Stimulated activated CD4-positive, alpha-beta T cell treated with anti-CD3 and anti-CD28 coated beads, Interleukin-15, amount 100 ng/mL, for 24 hours (primary cell): ENCODE measurements around the gene RNF150.

Experiments used
- DNase-seq: peaks from one replicate; pipeline ENCODE4 v3.0.0-alpha.2; 2020

Gene RNF150

DNA sequence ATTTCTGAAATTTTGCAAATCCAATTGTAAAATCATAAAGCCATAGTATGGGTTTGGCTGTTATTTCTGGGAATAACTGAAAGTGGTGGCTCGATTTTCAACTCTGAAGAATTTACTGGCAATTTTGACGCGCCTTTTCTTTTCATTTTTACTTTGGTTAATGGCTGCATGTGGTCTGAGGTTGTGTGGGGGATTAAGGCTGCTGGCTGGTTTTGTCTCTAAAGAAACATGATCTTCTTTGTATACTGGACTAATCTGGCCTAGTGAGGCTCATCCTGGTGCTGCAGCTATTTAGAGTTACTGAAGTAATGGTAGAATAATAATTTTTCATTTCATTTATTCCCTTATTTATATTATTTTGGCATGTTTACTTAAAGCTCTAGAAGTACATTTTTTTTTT lies 164.0 kb downstream of the RNF150 start:
- no peak for DNase-seq

DNA sequence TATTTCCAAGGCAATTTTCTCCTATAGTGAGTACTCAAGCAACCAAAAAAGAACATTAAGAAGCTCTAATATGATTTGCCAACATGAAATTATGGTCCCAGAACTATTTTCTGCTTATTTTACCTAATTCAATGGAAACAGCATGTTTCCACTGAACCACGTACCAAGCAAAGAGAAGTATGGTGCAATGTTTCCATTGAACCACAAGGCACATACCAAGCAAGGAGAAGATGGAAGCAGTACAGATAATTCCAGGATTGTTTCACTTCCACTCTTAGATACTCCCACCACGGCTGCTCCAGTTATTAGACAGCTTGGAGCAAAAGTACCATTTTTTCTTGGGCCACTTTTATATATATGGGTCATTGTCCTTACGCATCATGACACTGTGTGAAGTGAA lies 164.9 kb downstream of the RNF150 start:
- DNase-seq = no peak

DNA sequence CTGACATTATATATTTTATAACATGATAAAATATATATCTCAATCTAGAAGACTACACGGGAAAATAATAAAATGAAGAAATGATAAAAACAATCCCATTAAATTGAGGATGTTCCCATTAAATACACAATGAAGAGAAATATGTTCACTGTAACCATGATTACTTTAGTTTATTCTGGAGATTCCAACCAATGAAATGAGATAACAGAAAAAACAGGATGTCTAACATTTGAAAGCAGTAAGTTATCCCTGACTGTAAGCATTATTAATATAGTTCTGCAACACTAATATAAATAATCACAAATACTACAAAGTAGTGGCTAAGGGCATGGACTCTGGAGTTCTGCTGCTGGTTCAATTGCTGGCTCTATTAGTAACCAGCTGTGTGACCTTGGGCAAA lies 169.4 kb downstream of the RNF150 start:
- no peak for DNase-seq

DNA sequence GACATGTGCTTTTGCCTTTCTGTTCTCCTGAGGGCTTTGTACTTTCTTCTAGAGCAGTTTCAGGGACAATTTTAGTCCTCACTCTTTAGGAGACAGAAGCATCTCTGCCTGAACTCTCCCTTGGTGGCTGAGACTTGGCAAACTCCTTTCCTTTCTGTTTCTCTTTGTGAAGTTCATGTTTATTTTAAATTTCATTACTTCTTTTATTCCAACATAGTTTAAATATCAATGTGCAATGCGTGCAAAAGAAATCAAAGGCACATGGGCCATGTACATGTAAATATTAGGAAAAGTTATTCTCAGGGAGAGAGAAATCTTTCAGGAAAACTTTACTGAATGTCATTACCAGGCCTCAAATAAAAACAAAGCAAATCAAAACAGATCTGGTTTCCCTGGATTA lies 177.6 kb downstream of the RNF150 start:
- DNase-seq = no peak

DNA sequence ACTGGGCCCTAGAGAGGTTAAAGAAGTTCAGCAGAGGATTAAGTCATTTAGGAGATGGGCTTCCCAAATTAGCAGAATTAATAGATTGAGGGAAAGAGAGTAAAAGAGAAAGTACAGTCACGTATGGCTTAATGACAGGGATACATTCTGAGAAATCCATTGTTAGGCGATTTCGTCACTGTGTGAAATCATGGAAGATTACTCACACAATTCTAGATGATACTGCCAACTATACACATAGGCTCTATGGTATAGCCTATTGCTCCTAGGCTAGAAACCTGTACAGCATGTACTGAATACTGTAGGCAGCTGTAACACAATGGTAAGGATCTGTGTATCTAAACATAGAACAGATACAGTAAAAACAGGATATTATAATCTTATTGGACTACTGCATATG lies 180.6 kb downstream of the RNF150 start:
- DNase-seq = no peak

DNA sequence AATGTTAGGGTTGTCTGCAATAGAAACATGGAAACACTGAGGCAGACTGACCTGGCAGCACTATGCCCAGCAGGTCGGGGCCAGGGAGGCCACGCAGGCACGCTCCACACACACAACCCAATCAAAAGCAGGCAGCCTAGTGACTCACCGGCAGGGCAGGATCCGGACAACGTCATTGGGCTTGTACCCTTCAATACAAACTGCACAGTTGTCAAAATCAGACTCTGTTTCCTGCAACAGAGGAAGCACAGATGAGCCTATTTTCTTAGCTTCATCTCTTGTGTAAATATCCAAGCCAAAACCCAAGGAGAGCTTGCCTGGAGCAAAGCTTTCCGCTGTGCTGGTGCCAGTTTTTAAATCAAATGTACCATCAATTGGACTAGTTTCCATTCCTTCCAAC lies 185.8 kb downstream of the RNF150 start:
- DNase-seq = no peak

DNA sequence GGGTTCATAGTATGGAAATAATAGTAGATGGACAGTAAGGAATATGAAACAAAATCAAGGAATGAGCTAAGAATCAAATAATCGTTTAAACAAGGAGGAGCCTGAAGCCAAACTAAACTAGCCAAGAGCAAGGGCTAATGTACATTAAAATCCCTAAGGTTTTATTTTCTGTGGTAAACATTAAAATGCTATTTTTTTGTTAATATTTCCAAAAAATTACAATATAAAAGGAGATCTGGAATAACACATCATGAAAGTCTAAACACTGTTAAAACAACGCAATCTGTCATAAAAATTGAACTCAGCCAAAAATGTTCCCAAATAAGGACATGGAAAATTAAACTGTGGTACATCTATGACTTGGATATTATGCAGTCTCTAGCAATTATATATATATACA lies 188.2 kb downstream of the RNF150 start:
- no peak for DNase-seq

DNA sequence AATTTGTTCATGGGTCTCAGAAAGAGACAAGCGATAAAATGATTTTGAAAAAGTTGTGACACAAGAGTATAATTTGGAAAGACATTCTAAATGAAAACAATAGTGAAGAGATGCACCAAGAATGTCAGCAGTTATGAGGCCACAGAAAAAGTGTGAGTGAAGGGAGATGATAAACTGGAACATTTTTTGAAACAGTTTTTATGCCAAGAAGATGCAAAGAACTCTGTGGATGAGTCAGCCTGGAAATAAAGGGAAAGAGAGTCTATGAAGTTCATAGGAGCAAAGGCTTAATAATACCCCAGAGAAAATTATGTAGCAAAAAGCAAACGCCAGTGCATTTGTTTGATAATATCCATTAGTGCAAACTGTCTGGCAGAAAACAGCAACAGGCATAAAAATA lies 188.7 kb downstream of the RNF150 start:
- no peak for DNase-seq

DNA sequence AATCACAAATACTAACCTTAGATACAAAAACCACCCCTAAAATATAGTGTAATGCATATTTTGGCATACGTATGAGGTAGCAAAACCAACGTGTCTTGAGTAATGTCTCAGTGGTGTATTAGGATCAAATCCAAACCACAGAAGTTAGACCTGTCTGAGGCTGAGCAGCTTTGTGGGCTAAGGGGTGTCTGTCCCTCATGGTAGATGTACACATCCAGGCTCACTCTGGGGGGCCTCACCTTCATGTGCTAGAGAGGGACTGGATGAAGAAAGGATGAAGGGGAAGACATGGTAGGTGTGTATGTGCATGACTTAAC lies 189.1 kb downstream of the RNF150 start:
- DNase-seq = no peak

DNA sequence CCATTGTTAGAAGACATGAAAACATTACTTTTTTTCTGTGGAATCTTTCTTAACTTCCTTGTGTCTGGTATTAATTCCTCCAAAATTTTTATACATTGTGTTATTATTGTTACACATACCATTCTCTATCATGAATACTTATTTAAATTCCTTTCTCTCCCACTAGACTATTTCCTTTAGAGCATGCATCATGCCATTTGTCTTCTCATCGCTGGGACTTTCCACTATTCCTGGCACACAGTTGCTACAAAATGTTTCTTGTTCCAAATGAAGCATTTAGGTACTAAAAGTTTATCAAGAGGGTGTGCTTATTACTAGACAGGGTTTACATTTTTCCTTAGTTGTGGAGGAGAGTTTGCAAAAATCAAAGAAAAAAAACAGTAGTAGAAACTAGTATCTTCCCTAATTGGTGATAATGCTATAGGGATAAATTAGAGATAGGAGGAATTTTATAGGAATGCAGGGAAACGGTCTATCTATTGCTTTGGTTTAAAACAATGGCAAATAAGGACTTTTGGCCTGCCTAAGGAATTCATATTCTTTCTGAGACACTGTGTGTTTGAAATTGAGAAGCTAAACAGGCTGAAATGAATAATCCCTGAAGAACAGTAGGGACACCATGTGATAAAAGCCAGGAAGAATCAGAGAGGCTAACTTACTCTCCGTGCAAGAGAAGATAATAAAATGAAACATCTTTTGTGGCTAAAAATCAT lies 189.6 kb downstream of the RNF150 start:
- DNase-seq = no peak

DNA sequence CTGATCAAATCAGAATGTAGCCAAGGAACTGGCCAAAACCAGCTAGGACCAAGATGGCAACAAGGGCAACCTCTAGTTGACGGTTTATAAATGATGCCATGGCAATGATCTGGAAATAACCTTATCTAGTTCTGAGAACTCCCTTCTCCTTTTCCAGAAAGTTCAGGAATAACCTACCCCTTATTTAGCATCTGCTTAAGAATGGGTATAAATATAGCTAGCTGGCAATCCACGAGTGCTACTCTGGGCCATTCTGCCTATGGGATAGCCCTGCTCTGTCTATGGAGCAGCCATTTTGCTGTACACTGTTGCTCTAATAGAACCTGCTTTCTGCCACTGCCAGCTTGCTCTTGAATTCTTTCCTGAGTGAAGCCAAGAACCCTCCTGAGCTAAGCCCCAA lies 192.7 kb downstream of the RNF150 start:
- no peak for DNase-seq

DNA sequence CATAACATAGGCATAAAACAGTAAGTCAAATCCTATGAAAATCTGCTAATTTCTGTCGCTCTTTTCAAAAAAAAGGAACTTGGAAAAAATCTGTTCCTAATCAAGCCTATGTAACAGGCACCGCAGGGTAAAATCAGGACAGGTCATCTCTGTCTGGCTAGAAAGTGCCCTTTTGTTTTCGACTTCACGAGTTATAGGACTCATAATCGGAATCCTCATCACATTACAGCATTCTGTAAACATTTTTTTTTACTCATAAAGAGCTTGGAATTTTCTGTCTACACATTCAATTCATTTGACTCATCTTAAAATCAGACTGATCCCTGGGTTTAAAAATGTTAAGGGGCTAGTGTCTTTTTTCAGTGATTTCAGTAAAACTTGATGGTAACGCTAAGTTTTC lies 195.4 kb downstream of the RNF150 start:
- no peak for DNase-seq

DNA sequence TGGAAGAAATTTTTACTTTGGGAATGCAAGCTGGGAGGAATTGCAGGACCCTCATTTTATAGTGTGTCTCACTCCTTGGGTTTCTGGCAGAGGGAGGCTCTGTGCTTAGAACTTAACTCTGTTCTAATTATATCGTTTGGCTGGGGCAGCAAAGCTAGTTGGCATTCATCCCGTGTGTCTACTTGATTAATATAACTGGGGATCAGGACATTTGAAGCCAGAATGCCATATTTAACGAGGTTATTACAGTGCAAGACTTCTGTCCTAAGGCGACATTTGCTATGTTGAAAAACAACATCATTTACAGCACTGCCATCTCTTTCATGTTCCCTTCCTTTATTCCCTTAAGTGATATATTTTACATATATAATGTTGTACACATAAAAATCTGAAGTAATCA lies 198.0 kb downstream of the RNF150 start:
- DNase-seq = no peak

DNA sequence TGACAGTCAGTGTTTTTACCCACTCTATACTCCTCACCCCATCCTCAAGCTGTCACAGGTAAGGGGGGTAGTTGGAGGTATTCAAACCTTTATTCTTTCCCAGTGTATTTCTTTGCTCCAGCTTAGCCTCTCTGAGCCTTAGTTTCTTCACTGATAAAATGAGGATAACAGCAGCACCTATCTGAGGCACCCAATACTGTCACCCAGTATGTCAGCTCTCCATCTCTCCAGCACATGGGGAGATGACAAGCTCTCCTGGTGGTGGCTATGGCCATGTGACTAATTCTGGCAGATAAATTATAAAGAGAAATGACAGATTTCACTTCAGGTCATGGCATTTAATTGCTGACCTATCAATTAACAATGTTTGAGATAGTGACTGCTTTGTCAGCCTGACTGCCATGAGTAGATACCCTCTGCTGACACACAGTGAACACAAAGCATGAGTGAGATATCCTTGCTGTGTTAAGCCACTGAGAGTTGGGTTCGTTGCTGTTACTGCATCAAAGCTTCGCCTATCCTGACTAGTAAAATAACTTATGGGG lies 200.7 kb downstream of the RNF150 start:
- no peak for DNase-seq

DNA sequence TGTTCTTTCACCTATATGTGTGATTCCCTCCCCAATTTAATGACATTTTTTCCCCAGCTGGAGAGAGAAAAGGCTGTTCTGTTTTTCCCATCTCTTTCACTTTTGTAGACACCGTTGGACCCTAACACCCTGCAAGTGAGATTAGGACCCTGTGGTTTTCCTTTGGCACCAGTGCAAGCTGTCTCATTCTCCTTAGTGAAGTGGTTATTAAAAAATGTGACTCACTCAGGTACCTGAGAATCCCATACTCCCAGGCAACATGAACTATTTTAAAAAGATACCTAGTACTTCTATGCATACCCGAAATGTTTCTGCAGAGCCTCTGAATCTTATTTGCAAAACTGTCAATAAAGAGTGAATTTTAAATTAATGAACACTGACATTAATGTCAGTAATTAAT lies 201.4 kb downstream of the RNF150 start:
- no peak for DNase-seq

DNA sequence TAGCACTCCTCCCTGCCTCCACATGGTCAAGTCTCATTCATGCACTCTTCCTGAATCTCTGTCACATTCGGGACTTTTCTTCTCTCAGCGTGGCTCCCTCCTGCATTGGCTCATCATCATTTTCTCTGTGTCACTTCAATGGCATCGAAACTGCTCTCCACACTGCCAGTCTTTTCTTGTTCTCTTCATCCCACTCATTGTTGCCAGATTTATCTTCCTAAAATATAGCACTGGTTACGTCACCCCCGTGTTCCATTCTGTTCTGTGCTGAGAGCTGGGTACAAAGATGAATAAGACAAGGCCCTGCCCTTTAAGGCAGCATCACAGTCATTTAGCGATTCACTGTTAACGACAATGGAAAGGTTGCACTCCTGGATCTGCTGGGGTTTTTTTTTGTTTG lies 202.7 kb downstream of the RNF150 start:
- no peak for DNase-seq

DNA sequence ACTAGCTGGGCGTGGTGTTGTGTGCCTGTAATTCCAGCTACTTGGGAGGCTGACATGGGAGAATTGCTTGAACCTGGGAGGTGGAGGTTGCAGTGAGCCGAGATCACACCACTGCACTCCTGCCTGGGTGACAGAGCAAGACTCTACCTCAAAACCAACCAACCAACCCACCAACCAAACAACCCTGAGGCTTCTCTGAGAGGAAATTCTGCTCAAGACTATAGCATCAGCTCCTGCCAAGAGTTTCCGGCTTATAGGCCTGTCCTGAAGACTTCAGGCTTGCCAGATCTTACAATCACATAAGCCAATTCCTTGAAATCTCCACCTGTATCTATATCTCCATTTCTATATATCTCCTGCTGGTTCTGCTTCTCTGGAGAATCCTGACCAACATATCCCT lies 203.3 kb downstream of the RNF150 start:
- no peak for DNase-seq

DNA sequence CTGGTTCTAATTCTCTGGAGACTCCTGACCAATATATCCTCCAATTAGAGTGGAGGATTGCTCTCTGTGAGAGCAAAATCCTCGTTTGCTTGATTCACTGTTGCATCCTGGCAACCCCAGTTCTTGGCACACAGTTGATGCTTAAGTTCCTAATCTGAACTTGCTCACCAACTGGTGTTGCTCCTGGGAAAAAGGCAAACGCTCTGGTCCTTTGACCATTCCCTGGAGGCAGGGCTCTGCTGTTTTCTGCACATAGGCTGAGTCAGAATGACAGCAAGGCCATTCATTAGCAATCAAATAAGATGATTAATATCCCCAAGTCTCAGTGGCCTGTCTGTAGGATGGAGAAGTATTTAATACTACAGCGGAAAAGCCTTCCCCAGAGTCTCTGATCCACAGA lies 204.4 kb downstream of the RNF150 start:
- no peak for DNase-seq

DNA sequence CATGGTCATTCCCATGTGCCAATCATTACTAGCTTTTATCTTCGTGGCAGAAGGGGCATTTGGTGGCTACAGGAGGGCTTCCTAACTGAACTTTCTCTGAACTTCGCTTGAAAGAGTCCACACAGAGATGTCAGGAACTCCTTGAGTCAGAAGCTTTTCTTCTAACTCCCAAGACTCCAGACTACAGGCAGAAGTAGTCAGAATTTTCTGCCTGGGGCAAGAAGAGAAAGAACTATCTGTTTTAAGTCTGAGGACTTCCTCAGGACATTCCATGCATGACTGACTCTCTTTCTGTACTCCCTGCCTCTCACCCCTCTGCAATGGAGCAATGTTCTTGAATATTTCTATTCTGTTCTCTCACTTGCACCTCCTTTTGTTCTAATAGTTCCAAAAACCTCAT lies 206.6 kb downstream of the RNF150 start:
- no peak for DNase-seq

DNA sequence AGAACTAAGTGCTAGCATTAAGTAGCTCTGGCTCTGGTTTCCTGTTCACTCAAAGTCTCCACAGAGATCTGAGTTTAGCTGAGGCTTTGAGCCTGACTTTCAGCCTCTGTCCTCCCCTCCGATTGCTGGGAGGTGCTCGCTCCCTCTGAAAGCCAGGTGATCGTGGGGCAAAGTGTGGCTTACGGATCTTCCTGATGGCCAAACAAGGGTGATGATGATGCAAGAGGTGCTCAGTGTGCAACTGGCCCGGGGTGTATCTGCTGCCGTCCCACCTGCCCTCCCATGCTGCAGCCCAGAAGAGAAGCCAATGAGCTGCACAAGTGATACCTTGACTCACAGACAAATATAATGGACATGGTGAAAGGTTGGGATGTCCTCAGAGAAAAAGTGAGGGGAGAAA lies 207.9 kb downstream of the RNF150 start:
- DNase-seq = no peak

DNA sequence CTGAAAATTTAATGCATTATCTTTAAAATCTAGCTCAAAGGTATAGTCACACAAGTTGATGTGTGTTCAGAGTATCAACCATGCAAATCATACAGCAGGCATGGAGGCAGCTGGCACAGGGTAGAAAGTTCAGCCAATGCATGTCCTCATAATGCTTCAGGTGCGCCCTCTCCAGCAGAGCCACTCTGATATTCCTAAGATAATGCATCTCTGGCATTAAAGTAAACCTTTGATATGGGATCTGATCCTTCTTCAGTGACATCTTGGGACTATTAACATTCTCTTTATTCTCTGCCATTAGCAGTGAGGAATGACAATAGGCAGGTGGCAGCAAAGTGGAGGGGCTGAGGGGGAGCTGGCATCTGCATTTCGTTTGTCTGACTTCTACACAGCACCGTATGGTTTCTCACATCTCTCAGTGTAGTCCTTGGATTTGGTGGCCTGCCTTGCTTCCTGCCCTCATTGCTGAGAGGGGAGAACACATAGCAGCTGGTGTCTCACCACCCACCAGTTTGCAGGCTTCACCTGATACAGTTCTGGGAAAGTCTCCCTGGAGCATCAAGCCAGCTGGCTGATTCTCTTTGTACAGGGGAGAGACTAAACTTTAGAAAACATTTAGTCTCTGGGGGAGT lies 208.4 kb downstream of the RNF150 start:
- no peak for DNase-seq

DNA sequence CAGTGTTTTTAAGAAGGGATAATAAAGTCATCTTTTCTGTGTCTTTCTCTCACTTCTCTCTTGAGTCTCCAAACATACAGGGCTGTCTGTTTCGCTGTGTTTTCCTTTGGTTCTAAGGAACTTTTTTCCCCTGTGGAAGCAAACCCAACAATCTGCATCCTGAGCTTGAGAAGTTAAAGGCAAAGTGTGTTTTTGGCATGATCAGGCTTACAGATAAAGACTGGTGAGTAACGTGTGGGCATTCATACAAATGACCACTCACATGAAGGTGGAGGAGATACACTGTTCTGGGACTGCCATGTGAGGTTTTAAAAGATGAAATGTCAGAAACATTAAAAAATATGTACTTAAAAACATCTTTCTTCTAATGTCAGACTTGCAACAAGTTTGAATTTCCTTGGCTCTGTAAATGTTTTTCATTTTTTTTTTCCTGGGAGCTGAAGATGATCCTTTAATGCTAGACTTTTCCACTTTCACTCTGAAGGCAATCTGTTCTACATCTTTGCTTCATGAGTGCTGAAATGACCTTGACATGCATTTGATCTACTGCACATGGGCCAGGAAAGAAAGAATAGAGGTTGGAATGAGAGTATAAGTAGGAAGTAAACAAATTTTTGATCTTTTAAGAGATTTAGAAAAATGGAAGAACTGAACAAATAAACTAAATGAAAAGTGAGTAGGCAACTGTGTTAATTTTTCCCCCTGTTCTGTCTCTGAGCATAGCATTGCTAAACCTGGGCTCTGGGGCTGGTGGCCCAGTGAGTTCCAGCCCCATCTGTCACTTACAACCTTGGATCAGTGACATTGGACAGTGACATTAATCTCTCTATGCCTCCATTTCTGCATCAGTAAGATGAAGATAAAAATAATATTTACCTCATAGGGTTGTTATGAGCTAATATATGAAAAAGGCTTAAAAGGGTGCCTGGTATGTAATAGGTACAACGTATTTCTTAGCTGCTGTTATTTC lies 226.0 kb downstream of the RNF150 start:
- DNase-seq = no peak

DNA sequence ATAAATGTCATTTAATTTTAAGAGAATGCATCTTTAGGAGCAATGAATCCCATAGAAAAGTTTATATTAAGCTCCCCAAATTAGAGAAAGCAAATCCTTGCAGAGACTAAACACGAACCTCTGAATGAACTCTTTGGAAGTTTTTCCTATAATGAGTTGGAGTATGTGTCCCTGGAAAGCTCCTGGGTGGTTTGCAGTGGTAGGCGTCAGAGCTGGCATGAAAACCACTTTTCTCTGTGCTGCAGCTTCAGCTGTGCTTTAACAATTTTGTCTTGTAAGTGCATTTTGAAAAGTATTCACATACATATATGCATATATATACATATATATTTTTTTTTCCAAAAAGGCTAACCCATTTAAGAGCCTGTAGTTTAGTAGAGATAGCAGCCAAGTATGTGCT lies 228.4 kb downstream of the RNF150 start:
- no peak for DNase-seq
